HEK293 (cell line): ENCODE data around the gene LCMT1.

Source experiments
- CTCF ChIA-PET: fragments of 350-600 bp; formaldehyde crosslinking; extraction: SDS; loops from one replicate; lab custom pipeline; 2021; ENCODE audit warnings: antibody characterized with exemption; lab: Yijun Ruan, JAX
- POLR2A ChIA-PET: fragments of 300-600 bp; formaldehyde crosslinking; extraction: SDS; loops from one replicate; lab custom pipeline; 2020; ENCODE audit warnings: antibody characterized with exemption, inconsistent platforms; lab: Yijun Ruan, JAX
- H3K27ac ChIP-seq: fragments of 200-500 bp; sonication (Bioruptor generic); 2 replicates; pipeline ENCODE4 v1.5.1; 2014; ENCODE audit warnings: low read depth, low read length, control low read depth, inconsistent platforms; ENCODE audit errors: extremely low read depth
- H3K36me3 ChIP-seq, 2 experiments: fragments of 200-500 bp in 1 of 2; sonication (Bioruptor generic) in 1 of 2; 1 replicate in 1 of 2; 2 replicates in 1 of 2; pipeline ENCODE4 v1.5.1; 2014 to 2017; ENCODE audit warnings: inconsistent platforms in 2 of 2, low read length in 2 of 2; ENCODE audit not compliant: control insufficient read depth in 2 of 2, insufficient read depth in 1 of 2
- H3K4me1 ChIP-seq: fragments of 200-500 bp; sonication (Bioruptor generic); 2 replicates; pipeline ENCODE4 v1.5.1; 2014; ENCODE audit warnings: mild to moderate bottlenecking, low read length, inconsistent platforms; ENCODE audit not compliant: control insufficient read depth, insufficient read depth
- H3K4me3 ChIP-seq: 2 replicates; pipeline ENCODE4 v1.5.1; 2011; ENCODE audit warnings: low read depth, mild to moderate bottlenecking, control low read depth, low read length, moderate library complexity
- H3K9me3 ChIP-seq: fragments of 200-500 bp; sonication (Bioruptor generic); 2 replicates; pipeline ENCODE4 v1.5.1; 2014; ENCODE audit warnings: low read depth, low read length, inconsistent platforms; ENCODE audit not compliant: control insufficient read depth, insufficient read depth
- GLI4 ChIP-seq: fragments of 450-650 bp; formaldehyde crosslinking; IDR thresholded peaks from 2 replicates; pipeline ENCODE4 v1.5.1; 2016; ENCODE audit warnings: missing biosample characterization, missing genetic modification characterization
- GLIS2 ChIP-seq: fragments of 450-650 bp; formaldehyde crosslinking; IDR thresholded peaks from 2 replicates; pipeline ENCODE4 v1.5.1; 2016; ENCODE audit warnings: missing biosample characterization, missing genetic modification characterization
- HOXA7 ChIP-seq: sonication (generic); formaldehyde crosslinking; IDR thresholded peaks from 2 replicates; pipeline ENCODE4 v1.8.1; 2022; ENCODE audit warnings: missing genetic modification reagents, borderline replicate concordance
- IKZF3 ChIP-seq: fragments of 450-650 bp; IDR thresholded peaks from 2 replicates; pipeline ENCODE4 v1.5.0; 2018; ENCODE audit warnings: missing biosample characterization, mild to moderate bottlenecking, missing genetic modification characterization, moderate library complexity
- KLF10 ChIP-seq: fragments of 450-650 bp; IDR thresholded peaks from 2 replicates; pipeline ENCODE4 v1.5.1; 2018; ENCODE audit warnings: missing biosample characterization, mild to moderate bottlenecking, missing genetic modification characterization
- KLF16 ChIP-seq: fragments of 450-650 bp; formaldehyde crosslinking; IDR thresholded peaks from 2 replicates; pipeline ENCODE4 v1.5.1; 2017; ENCODE audit warnings: missing biosample characterization, missing genetic modification characterization
- MZF1 ChIP-seq: fragments of 450-650 bp; formaldehyde crosslinking; IDR thresholded peaks from 2 replicates; pipeline ENCODE4 v1.5.1; 2017; ENCODE audit warnings: missing biosample characterization, missing genetic modification characterization, borderline replicate concordance
- SCRT1 ChIP-seq: fragments of 450-650 bp; formaldehyde crosslinking; IDR thresholded peaks from 2 replicates; pipeline ENCODE4 v1.5.1; 2016; ENCODE audit warnings: missing biosample characterization, missing genetic modification characterization, borderline replicate concordance
- YY1 ChIP-seq: fragments of 450-650 bp; formaldehyde crosslinking; IDR thresholded peaks from 2 replicates; pipeline ENCODE4 v1.5.1; 2018; ENCODE audit warnings: missing biosample characterization, missing genetic modification characterization
- YY2 ChIP-seq: fragments of 450-650 bp; formaldehyde crosslinking; IDR thresholded peaks from 2 replicates; pipeline ENCODE4 v1.5.1; 2016; ENCODE audit warnings: missing biosample characterization, missing genetic modification characterization
- ZNF121 ChIP-seq: fragments of 450-650 bp; formaldehyde crosslinking; IDR thresholded peaks from 2 replicates; pipeline ENCODE4 v1.5.1; 2016; ENCODE audit warnings: missing biosample characterization, missing genetic modification characterization
- ZNF155 ChIP-seq: fragments of 450-650 bp; formaldehyde crosslinking; IDR thresholded peaks from 2 replicates; pipeline ENCODE4 v1.5.1; 2016; ENCODE audit warnings: missing biosample characterization, missing genetic modification characterization
- ZNF2 ChIP-seq: fragments of 450-650 bp; formaldehyde crosslinking; IDR thresholded peaks from 2 replicates; pipeline ENCODE4 v1.5.1; 2016; ENCODE audit warnings: missing biosample characterization, missing genetic modification characterization
- ZNF24 ChIP-seq: fragments of 450-650 bp; formaldehyde crosslinking; IDR thresholded peaks from 2 replicates; pipeline ENCODE4 v1.5.1; 2016; ENCODE audit warnings: missing biosample characterization, missing genetic modification characterization
- ZNF292 ChIP-seq: fragments of 450-650 bp; formaldehyde crosslinking; IDR thresholded peaks from 2 replicates; pipeline ENCODE4 v1.5.1; 2016; ENCODE audit warnings: low read depth, missing biosample characterization, missing genetic modification characterization, borderline replicate concordance
- ZNF433 ChIP-seq: fragments of 450-650 bp; formaldehyde crosslinking; IDR thresholded peaks from 2 replicates; pipeline ENCODE4 v1.5.1; 2016; ENCODE audit warnings: missing biosample characterization, missing genetic modification characterization, low read depth
- ZNF530 ChIP-seq: fragments of 450-650 bp; formaldehyde crosslinking; IDR thresholded peaks from 2 replicates; pipeline ENCODE4 v1.5.1; 2016; ENCODE audit warnings: low read depth, missing biosample characterization, missing genetic modification characterization
- ZNF585B ChIP-seq: fragments of 450-650 bp; formaldehyde crosslinking; IDR thresholded peaks from 2 replicates; pipeline ENCODE4 v1.5.1; 2016; ENCODE audit warnings: missing biosample characterization, missing genetic modification characterization
- ZNF654 ChIP-seq: fragments of 450-650 bp; formaldehyde crosslinking; IDR thresholded peaks from 2 replicates; pipeline ENCODE4 v1.5.1; 2016; ENCODE audit warnings: low read depth, missing biosample characterization, missing genetic modification characterization
- ZNF658 ChIP-seq: fragments of 450-650 bp; formaldehyde crosslinking; IDR thresholded peaks from 2 replicates; pipeline ENCODE4; 2016; ENCODE audit warnings: missing biosample characterization, missing genetic modification characterization
- ZNF768 ChIP-seq: fragments of 450-650 bp; formaldehyde crosslinking; IDR thresholded peaks from 2 replicates; pipeline ENCODE4 v1.5.1; 2018; ENCODE audit warnings: missing biosample characterization, mild to moderate bottlenecking, missing genetic modification characterization
- ZSCAN16 ChIP-seq: fragments of 450-650 bp; formaldehyde crosslinking; IDR thresholded peaks from 2 replicates; pipeline ENCODE4 v1.5.1; 2016; ENCODE audit warnings: missing biosample characterization, missing genetic modification characterization
- TF ChIP-seq, protein P1 (sequence below): fragments of 450-650 bp; IDR thresholded peaks from 2 replicates; pipeline ENCODE4 v1.5.1; 2018; ENCODE audit warnings: missing biosample characterization, missing genetic modification characterization
- TF ChIP-seq, protein P2 (sequence below): fragments of 450-650 bp; formaldehyde crosslinking; IDR thresholded peaks from 2 replicates; pipeline ENCODE4 v1.5.1; 2016; ENCODE audit warnings: missing biosample characterization, missing genetic modification characterization
- TF ChIP-seq, protein P3 (sequence below): fragments of 450-650 bp; formaldehyde crosslinking; IDR thresholded peaks from 2 replicates; pipeline ENCODE4 v1.5.1; 2016; ENCODE audit warnings: missing biosample characterization, missing genetic modification characterization
- TF ChIP-seq, protein P4 (sequence below): fragments of 450-650 bp; formaldehyde crosslinking; IDR thresholded peaks from 2 replicates; pipeline ENCODE4 v1.5.1; 2016; ENCODE audit warnings: missing biosample characterization, missing genetic modification characterization, low read depth

LCMT1 gene

DNA sequence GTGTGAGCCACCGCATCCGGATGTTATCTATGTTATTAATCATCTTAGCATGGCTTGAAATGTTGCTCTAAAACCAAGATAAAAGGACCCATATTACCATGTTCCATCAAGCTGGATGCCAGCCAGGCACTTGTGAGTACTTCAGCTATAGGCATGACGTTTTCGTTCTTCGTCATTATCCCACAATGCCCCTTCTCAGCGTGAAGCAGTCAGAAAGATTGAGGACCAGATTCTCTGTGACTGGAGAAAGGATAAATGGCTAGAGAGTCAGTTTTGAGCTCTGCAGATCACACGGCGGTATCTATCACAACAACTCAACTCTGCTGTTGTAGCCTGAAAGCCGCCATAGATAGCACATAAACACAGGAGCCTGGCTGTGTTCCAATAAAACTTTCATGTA is 29.8 kb upstream of the LCMT1 start:
- CTCF ChIA-PET: interaction anchor here (0.7 kb wide), 1 partner anchor 118 kb away, joined by 3 read pairs; no protein-coding TSS in a partner anchor
- Histone ChIP-seq H3K9me3 (no peaks in the 10 kb centered on the region), H3K27ac (no peak overlapping the region), H3K36me3 (no peaks in the 10 kb centered on the region), H3K4me1 (no peaks in the 10 kb centered on the region), H3K4me3 (no peak overlapping the region)
- TF ChIP-seq, protein P1, sequence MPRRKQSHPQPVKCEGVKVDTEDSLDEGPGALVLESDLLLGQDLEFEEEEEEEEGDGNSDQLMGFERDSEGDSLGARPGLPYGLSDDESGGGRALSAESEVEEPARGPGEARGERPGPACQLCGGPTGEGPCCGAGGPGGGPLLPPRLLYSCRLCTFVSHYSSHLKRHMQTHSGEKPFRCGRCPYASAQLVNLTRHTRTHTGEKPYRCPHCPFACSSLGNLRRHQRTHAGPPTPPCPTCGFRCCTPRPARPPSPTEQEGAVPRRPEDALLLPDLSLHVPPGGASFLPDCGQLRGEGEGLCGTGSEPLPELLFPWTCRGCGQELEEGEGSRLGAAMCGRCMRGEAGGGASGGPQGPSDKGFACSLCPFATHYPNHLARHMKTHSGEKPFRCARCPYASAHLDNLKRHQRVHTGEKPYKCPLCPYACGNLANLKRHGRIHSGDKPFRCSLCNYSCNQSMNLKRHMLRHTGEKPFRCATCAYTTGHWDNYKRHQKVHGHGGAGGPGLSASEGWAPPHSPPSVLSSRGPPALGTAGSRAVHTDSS (tag by site-specific recombination): no peak
- TF ChIP-seq ZNF292 (tag by site-specific recombination) (no peak), KLF10 (tag by site-specific recombination) (no peak), YY2 (no peak), HOXA7 (CRISPR knock-in tag) (no peak), IKZF3 (tag by site-specific recombination) (no peak), KLF16 (tag by site-specific recombination) (no peak), ZNF585B (tag by site-specific recombination) (no peak), ZNF155 (no peak), GLI4 (no peak), ZNF768 (no peak), SCRT1 (tag by site-specific recombination) (no peak), MZF1 (tag by site-specific recombination) (no peak)
- TF ChIP-seq, protein P2, sequence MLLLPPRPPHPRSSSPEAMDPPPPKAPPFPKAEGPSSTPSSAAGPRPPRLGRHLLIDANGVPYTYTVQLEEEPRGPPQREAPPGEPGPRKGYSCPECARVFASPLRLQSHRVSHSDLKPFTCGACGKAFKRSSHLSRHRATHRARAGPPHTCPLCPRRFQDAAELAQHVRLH (tag by site-specific recombination): no peak
- POLR2A ChIA-PET: no interaction called here

DNA sequence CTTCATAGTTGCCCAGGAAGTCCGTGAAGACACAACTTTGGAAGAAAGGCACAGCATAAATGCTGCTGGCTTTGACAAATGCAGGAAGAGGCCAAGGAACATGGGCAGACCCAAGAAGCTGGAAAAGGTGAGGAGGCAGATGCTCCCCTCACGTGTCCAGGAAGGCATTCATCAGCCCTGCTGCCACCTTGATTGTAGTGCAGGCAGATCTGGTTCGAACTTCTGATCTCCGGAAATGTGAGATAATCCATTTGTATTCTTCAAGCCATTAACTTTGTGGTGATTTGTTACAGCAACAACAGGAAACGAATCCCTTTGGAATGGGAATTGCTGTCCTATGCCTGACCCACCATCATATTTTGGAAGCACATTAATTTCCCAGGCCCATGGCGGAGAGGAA is 28.5 kb upstream of the LCMT1 start:
- POLR2A ChIA-PET: no interaction called here
- Histone ChIP-seq H3K27ac (no peak overlapping the region), H3K9me3 (no peaks in the 10 kb centered on the region), H3K4me3 (no peak overlapping the region), H3K4me1 (no peaks in the 10 kb centered on the region), H3K36me3 (no peaks in the 10 kb centered on the region)
- CTCF ChIA-PET: no interaction called here
- TF ChIP-seq ZNF433 (tag by site-specific recombination): no peak
- TF ChIP-seq ZSCAN16 (tag by site-specific recombination): no peak
- TF ChIP-seq, protein P3, sequence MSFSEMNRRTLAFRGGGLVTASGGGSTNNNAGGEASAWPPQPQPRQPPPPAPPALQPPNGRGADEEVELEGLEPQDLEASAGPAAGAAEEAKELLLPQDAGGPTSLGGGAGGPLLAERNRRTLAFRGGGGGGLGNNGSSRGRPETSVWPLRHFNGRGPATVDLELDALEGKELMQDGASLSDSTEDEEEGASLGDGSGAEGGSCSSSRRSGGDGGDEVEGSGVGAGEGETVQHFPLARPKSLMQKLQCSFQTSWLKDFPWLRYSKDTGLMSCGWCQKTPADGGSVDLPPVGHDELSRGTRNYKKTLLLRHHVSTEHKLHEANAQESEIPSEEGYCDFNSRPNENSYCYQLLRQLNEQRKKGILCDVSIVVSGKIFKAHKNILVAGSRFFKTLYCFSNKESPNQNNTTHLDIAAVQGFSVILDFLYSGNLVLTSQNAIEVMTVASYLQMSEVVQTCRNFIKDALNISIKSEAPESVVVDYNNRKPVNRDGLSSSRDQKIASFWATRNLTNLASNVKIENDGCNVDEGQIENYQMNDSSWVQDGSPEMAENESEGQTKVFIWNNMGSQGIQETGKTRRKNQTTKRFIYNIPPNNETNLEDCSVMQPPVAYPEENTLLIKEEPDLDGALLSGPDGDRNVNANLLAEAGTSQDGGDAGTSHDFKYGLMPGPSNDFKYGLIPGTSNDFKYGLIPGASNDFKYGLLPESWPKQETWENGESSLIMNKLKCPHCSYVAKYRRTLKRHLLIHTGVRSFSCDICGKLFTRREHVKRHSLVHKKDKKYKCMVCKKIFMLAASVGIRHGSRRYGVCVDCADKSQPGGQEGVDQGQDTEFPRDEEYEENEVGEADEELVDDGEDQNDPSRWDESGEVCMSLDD (tag by site-specific recombination): no peak
- no peak for TF ChIP-seq ZNF24 (tag by site-specific recombination)

DNA sequence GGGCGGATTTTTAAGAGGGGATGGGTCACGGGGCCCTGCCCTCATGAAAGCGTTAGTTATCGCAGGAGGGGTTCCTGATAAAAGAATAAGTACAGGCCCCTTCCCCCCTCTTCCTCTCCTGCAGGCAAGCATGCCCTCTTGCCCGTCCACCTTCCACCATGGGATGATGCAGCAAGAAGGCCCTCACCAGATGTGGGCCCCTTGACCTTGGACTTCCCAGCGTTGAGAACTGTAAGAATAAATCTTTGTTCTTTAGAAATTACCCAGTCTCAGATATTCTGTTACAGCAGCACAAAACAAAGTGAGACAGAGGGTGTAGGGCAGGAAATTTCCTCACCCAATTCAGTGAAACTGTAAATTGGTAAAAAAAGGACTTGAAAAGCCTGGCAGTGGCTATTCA is 27.8 kb upstream of the LCMT1 start:
- ChIA-PET POLR2A (no interaction called here), CTCF (no interaction called here)
- no peaks in the 10 kb centered on the region for H3K36me3 ChIP-seq
- H3K4me3 ChIP-seq: no peak overlapping the region
- no peak overlapping the region for H3K27ac ChIP-seq
- H3K4me1 ChIP-seq: no peaks in the 10 kb centered on the region
- TF ChIP-seq, protein P4, sequence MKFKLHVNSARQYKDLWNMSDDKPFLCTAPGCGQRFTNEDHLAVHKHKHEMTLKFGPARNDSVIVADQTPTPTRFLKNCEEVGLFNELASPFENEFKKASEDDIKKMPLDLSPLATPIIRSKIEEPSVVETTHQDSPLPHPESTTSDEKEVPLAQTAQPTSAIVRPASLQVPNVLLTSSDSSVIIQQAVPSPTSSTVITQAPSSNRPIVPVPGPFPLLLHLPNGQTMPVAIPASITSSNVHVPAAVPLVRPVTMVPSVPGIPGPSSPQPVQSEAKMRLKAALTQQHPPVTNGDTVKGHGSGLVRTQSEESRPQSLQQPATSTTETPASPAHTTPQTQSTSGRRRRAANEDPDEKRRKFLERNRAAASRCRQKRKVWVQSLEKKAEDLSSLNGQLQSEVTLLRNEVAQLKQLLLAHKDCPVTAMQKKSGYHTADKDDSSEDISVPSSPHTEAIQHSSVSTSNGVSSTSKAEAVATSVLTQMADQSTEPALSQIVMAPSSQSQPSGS (tag by site-specific recombination): no peak
- TF ChIP-seq GLIS2 (no peak), ZNF2 (tag by site-specific recombination) (no peak), ZNF121 (tag by site-specific recombination) (no peak), YY1 (tag by site-specific recombination) (no peak), ZNF530 (no peak), ZNF654 (tag by site-specific recombination) (no peak), ZNF658 (tag by site-specific recombination) (no peak)
- TF ChIP-seq, protein P1 (tag by site-specific recombination): no peak
- no peaks in the 10 kb centered on the region for H3K9me3 ChIP-seq
